ENCODE results near the gene CTDSPL.
A peak's percentile ranks its signal among the peaks of the same experiment; 100 is the strongest.

Gene CTDSPL

DNA sequence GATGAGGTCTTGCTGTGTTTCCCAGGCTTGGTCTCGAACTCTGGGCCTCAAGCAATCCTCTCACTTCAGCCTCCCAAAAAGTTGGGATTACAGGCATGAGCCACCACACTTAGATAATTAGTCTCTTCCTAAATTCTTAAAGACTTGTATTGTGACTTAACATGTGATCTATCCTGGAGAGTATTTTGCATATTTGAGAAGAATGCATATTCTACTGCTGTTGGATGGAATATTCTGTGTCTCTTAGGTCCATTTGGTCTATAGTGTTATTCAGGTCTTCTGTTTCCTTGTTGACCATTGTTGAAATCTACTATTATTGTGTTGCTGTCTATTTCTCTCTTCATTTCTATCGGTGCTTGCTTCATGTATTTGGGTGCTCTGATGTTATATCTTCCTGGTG, 68.8 kb downstream of the CTDSPL start:
- in situ Hi-C loops (cut with HindIII; ENCODE audit: low pct_ligation_motif_present, low pct_unique_long_range_greater_than_20kb, low sequenced_read_pairs), result no loop called here
- no peak for DNase-seq

DNA sequence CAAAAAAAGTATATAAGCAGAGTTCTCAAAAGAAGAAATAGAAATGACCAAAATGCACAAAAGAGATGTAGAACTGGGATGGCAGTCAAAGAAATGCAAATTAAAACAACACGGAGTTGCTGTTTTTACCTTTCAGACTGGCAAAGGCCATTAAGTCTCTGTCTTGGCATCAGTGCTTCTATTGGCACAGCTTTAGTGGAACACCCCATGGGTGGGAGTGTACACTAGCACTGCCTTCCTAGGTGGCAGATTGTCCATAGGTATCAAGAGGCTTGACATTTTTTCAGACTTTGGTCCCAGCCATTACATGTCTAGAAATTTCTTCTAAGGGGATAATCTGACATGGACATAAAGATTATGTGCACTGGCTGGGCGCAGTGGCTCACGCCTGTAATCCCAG, 70.8 kb downstream of the CTDSPL start:
- DNase-seq, result no peak
- in situ Hi-C loops (cut with HindIII; ENCODE audit: low pct_ligation_motif_present, low pct_unique_long_range_greater_than_20kb, low sequenced_read_pairs), result no loop called here

DNA sequence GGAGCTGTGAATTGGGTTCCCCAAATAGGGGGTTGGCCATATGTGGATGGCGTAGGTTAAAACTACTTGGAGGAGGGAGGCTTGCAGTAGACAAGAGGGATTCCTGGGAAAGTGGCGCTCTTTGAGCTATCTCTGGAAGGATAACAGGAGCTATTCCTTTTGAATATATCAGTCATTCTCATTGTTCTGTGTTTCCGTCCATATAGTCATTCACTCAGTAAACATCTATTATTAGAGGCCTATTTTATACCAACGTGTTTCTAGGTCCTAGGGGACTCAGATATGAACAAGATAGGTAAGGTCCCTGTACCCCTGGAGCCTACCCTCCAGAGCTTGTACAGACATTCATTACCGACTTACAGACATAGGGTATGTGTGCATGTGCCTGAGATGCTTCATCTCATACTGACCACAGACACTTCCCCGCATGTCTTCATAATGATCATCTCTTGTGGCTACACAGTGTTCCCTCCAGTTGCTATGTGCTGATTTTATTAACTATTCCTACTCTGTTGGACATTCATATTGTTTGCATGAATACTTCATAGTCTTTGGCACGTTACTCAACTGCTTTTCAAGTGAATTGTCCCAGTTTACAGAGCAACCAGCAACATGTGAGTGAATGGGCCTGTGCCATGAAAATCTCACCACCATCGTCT, 73.1 kb downstream of the CTDSPL start:
- no peak for DNase-seq
- in situ Hi-C loops (cut with HindIII; ENCODE audit: low pct_ligation_motif_present, low pct_unique_long_range_greater_than_20kb, low sequenced_read_pairs), result no loop called here

DNA sequence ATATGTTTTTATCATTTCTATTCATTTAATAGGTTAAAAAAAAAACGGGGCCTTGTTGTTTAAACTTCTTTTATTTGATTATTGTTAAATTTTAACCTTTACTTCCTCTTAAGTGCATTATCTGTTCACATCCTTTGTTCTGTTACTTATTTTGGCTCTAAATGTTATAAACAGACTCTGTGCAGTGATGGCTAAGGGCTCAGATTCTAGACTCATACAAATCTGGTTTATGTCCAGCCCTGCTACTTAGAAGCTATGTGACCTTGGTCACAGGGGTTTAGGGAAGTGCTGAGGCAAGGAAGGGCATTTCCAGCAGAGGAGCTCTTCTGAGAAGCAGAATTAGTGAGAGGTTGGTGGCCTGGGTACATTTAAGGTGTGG, 73.6 kb downstream of the CTDSPL start:
- in situ Hi-C loops (cut with HindIII; ENCODE audit: low pct_ligation_motif_present, low pct_unique_long_range_greater_than_20kb, low sequenced_read_pairs), result no loop called here
- peak; percentile 9 for DNase-seq

DNA sequence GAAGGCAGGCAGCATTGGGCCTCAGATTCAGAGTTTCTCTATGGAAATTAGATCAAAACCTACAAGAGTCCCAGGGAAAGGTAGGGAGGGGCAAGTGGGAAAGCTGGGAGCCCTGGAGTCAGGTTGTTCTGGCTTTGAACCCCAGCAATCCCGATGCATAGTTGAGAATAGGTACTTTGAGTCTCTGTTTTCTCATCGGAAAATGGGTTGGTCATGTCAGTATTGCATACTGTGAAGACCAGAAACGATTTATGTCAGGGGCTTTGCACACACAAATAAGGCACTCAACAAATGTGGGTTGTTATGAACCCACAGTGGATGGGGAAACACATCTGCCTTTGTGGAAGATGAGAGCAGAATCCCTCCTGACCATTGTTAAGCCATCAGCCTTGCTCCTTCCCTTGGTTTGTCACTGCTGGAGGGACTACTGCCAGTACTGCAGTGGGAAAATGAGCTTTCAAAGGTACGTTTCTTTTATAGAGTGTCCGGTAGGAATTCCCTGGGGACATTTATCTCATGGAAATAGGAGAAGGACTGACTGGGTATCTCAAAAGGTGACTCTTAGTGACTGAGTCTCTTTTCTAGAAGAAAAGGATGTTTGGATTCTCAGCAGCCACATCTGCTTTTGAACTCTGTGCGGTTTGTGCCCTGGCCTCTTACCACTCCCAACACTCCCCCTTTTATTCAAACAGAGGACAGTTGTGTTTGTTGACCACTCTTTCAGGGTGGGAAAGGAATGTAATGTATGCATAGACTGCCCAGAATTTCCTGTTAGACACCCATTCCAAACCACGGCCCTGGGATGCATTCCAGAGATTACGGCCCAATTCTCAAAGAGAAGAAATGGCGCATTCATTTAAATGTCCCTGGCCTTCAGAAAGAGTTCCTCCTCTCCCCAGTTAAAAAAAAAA, 74.3 kb downstream of the CTDSPL start:
- in situ Hi-C loops (cut with HindIII; ENCODE audit: low pct_ligation_motif_present, low pct_unique_long_range_greater_than_20kb, low sequenced_read_pairs), result no loop called here
- DNase-seq, result peak; percentile 86

GRCh38 chr3:37937156-37937555, 75.5 kb downstream of the CTDSPL start:
- DNase-seq, result no peak

GRCh38 chr3:37938011-37938410, 76.3 kb downstream of the CTDSPL start:
- in situ Hi-C loops (cut with HindIII; ENCODE audit: low pct_ligation_motif_present, low pct_unique_long_range_greater_than_20kb, low sequenced_read_pairs), result no loop called here
- DNase-seq, result no peak

More at GRCh38 chr3:37937156-37937555, 75.5 kb downstream of the CTDSPL start:
- in situ Hi-C loops (cut with HindIII; ENCODE audit: low pct_ligation_motif_present, low pct_unique_long_range_greater_than_20kb, low sequenced_read_pairs), result no loop called here

- no peak for DNase-seq
- in situ Hi-C loops (cut with HindIII; ENCODE audit: low pct_ligation_motif_present, low pct_unique_long_range_greater_than_20kb, low sequenced_read_pairs), result no loop called here
Measured at GRCh38 chr3:37940242-37940908, 78.7 kb downstream of the CTDSPL start.

GRCh38 chr3:37941608-37942508, 80.2 kb downstream of the CTDSPL start:
- in situ Hi-C loops (cut with HindIII; ENCODE audit: low pct_ligation_motif_present, low pct_unique_long_range_greater_than_20kb, low sequenced_read_pairs), result no loop called here

GRCh38 chr3:37942646-37943045, 81.0 kb downstream of the CTDSPL start:
- in situ Hi-C loops (cut with HindIII; ENCODE audit: low pct_ligation_motif_present, low pct_unique_long_range_greater_than_20kb, low sequenced_read_pairs), result no loop called here
- no peak for DNase-seq

More at GRCh38 chr3:37941608-37942508, 80.2 kb downstream of the CTDSPL start:
- no peak for DNase-seq

DNA sequence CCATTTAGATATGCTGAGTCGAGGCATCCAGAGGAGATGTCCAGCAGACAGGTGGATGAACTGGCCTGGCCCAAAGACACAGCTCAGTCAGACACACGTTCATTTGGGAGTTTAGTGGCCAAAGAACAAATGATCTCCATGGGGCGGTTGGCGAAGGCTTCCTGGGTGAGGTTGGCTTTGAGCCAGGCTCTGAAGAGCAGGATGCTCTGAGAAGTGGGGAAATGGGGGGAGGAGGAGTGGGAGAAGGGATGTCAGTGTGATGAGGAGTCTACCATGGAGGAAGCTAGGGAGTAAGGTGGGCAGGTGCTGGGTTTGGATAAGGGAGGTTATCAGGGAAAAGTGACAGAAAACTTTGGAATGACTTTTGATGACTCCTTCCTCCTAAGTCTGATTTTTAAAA, 81.4 kb downstream of the CTDSPL start:
- in situ Hi-C loops (cut with HindIII; ENCODE audit: low pct_ligation_motif_present, low pct_unique_long_range_greater_than_20kb, low sequenced_read_pairs), result no loop called here
- DNase-seq, result no peak

DNA sequence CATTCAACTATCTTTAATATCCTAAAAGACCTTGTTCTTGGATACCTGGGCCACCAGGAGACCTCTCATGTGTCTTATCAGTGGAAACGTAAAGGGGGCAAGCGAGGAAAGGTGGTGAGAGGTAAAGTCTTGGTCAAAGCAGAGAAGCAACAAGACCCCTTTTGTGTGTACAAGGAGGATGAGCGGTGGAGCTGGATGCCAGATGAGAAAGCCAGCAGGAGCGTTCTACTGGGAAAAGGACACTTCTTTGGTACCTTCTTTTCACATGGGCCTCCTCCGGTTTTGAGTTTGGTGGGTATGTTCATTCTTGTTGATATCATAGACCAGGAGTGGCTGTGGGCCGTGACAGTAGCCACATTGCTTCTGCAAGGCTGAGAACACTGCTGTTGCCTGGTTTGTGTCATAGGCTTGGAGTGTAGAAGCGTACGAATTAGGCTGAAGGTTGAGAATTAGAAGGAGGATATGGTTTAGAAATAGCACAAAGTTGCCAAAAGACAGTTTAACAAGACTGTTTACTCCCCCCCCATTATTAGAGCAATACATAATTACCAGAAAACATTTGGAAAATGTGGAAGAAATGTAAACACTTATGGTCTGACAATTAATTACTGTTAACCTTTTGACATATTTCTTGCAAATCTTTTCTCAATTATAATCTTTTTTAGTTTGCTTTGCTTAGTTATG, 82.1 kb downstream of the CTDSPL start:
- in situ Hi-C loops (cut with HindIII; ENCODE audit: low pct_ligation_motif_present, low pct_unique_long_range_greater_than_20kb, low sequenced_read_pairs), result no loop called here
- no peak for DNase-seq

DNA sequence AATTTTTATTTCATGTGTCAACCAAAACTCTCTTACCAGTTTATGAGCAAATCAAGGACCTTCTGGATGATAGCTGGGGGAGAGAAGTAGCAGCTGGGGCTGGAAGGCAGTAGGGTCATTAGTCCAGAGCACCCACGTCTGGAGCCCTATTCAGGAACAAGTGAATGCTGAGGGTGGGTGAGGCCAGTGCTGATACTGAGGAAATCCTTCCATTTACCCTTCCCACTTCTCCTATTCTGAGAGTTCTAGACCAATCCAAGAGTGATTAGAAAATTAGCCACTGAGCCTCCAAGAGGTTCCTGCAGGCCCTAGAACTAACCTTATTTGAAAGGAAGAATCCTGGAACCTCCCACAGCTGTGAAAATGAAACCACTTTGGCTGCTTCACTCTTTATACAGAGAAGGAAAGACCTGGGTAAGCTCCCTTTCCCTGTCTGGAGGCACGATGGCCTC, 82.7 kb downstream of the CTDSPL start:
- in situ Hi-C loops (cut with HindIII; ENCODE audit: low pct_ligation_motif_present, low pct_unique_long_range_greater_than_20kb, low sequenced_read_pairs), result no loop called here
- DNase-seq, result peak; percentile 24

DNA sequence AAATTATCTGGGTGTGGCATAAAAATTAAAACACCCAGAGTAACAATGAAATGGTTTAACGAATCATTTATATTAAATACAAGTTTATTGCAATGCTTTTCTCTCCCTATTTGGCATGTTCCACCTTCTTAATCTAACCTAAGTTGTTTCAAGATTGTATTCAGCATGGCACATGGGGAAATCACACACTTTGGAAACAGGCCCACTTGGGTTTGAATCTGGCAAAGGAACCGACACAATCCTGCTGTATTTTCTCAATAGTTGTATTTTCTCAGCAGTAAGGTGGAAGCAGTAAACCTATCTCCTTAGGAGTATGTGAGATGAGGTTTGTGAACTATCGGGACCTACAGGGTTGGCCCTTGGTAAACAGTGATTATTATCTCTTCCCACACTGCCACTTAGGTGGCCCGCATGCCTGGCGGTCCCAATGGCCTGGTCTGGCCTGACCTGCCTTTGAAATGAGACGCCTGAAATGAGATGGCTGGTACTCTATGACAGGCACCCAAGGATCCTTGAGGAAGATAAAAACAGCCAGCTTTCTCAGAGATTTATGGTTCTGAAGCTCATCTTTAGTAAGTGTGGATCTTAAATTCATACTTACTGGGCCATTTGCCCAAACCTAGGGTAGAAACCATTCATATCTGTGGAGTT, 83.6 kb downstream of the CTDSPL start:
- DNase-seq, result no peak
- in situ Hi-C loops (cut with HindIII; ENCODE audit: low pct_ligation_motif_present, low pct_unique_long_range_greater_than_20kb, low sequenced_read_pairs), result no loop called here

- peak; percentile 15 for DNase-seq
- in situ Hi-C loops (cut with HindIII; ENCODE audit: low pct_ligation_motif_present, low pct_unique_long_range_greater_than_20kb, low sequenced_read_pairs), result no loop called here
Measured at GRCh38 chr3:37945807-37946530, 84.3 kb downstream of the CTDSPL start.

GRCh38 chr3:37946531-37946889, 84.8 kb downstream of the CTDSPL start:
- in situ Hi-C loops (cut with HindIII; ENCODE audit: low pct_ligation_motif_present, low pct_unique_long_range_greater_than_20kb, low sequenced_read_pairs), result no loop called here
- no peak for DNase-seq

- in situ Hi-C loops (cut with HindIII; ENCODE audit: low pct_ligation_motif_present, low pct_unique_long_range_greater_than_20kb, low sequenced_read_pairs), result no loop called here
- no peak for DNase-seq
Measured at GRCh38 chr3:37949866-37950265, 88.2 kb downstream of the CTDSPL start.
